Measurements from ENCODE around the gene USP7.

USP7 gene

DNA sequence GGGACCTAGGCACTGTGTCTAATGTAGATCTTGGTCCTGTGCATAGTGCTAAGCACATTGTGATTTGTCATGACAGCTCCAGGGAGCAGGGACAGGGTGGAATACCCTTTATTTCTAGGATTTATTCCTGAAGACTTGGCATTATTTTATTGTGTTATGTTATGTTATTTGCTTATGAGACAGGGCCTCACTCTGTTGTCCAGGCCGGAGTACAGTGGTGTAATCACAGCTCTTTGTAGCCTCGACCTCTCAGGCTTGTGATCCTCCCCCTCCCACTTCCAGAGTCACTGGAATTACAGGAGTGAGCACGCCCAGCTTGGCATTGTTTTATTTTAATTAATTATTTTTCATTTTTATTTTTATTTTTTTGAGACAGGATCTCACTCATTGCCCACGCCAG lies 40.5 kb upstream of the USP7 start:
- no peak overlapping the region for H3K4me3 ChIP-seq (ENCODE audit: low read length)
- TF ChIP-seq, protein P1, sequence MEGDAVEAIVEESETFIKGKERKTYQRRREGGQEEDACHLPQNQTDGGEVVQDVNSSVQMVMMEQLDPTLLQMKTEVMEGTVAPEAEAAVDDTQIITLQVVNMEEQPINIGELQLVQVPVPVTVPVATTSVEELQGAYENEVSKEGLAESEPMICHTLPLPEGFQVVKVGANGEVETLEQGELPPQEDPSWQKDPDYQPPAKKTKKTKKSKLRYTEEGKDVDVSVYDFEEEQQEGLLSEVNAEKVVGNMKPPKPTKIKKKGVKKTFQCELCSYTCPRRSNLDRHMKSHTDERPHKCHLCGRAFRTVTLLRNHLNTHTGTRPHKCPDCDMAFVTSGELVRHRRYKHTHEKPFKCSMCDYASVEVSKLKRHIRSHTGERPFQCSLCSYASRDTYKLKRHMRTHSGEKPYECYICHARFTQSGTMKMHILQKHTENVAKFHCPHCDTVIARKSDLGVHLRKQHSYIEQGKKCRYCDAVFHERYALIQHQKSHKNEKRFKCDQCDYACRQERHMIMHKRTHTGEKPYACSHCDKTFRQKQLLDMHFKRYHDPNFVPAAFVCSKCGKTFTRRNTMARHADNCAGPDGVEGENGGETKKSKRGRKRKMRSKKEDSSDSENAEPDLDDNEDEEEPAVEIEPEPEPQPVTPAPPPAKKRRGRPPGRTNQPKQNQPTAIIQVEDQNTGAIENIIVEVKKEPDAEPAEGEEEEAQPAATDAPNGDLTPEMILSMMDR (IDR thresholded peaks at IDR 0.05; ENCODE audit: insufficient read depth, low read depth, low read length, missing control alignments), result no peak
- DNase-seq (ENCODE audit: low read depth), result no peak

DNA sequence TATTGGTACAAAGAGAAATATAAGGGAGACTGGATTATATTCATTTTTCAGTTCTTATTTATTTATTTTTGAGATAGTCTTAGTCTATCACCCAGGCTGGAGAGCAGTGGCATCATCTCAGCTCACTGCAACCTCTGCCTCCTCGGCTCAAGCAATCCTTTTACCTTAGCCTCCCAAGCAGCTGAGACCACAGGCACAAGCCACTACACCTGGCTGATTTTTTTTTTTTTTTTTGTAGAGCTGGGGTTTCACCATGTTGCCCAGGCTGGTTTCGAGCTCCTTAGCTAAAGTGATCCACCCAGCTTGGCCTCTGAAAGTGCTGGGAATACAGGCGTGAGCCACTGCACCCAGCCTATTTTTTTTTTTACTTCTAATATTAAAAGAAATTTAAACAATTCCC lies 40.1 kb upstream of the USP7 start:
- TF ChIP-seq, protein P1 (IDR thresholded peaks at IDR 0.05; ENCODE audit: insufficient read depth, low read depth, low read length, missing control alignments), result no peak
- DNase-seq (ENCODE audit: low read depth), result no peak
- no peak overlapping the region for H3K4me3 ChIP-seq (ENCODE audit: low read length)

DNA sequence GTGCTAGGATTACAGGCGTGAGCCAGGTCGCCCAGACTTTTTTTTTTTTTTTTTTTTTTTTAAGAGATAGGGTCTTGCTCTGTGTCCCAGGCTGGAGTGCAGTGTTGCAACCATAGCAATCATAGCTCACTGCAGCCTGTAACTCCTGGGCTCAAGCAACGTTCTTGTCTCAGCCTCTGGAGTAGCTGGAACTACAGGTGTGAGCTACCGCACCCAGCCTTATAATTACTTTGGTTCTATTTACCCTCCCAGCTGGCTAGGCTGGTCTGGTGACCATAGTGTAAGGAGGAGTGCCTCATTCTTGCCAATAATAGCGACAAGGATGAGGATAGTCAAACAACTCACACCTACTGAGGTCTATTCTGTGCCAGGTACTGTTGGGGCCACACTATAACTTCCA lies 39.6 kb upstream of the USP7 start:
- TF ChIP-seq, protein P1 (IDR thresholded peaks at IDR 0.05; ENCODE audit: insufficient read depth, low read depth, low read length, missing control alignments), result no peak
- peak; percentile 70 for DNase-seq (ENCODE audit: low read depth)
- H3K4me3 ChIP-seq (ENCODE audit: low read length), result no peak overlapping the region

DNA sequence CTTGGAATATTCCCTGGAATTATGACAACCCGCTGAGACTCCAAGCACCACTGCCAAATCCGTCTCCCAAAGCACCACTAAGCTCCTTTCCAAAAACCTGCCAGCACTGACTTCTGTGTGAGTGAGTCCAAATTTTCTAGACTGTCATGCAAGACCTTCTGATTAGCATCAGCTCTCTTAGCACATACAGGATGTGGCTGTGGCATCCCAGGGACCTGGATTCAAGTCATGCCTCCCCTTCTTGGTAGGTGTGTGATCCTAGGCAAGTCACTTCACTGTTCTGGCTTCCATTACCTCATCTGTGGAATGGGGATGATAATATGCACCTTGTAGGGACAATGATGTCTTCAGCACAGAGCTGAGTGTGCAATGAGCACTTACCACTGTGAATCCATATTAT lies 38.3 kb upstream of the USP7 start:
- TF ChIP-seq, protein P1 (IDR thresholded peaks at IDR 0.05; ENCODE audit: insufficient read depth, low read depth, low read length, missing control alignments), result no peak
- no peak overlapping the region for H3K4me3 ChIP-seq (ENCODE audit: low read length)
- no peak for DNase-seq (ENCODE audit: low read depth)

DNA sequence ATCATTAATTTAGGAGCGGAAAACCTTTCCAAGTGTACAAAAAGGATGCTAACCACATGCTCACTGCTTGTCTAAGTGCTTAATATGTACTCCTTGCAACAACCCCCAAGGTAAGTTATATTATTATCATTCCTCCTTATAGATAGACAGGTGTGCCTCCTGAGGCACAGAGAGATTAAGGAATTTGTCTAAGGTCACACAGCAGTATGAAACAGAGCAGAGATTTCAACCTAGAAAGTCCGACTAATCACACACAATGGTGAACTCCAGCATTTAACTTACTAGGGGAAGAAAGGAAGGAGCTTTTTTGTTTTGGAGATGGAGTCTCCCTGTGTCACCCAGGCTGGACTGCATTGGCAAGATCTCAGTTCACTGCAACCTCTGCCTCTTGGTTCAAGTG lies 37.0 kb upstream of the USP7 start:
- H3K4me3 ChIP-seq (ENCODE audit: low read length), result no peak overlapping the region
- DNase-seq (ENCODE audit: low read depth), result no peak
- TF ChIP-seq, protein P1 (IDR thresholded peaks at IDR 0.05; ENCODE audit: insufficient read depth, low read depth, low read length, missing control alignments), result no peak

DNA sequence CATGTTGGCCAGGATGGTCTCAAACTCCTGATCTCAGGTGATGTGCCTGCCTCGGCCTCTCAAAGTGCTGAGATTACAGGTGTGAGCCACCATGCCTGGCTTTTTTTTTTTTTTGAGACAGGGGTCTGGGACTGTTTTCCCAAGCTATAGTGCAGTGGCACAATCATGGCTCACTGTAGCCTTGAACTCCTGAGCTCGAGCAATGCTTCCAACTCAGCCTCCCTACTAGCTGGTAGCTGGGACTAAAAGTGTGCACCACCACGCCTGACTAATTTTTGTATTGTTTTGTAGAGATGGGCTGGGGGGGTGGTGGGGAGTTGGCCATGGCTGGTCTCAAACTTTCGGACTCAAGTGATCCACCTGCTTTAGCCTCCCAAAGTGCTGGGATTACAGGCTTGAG lies 36.1 kb upstream of the USP7 start:
- no peak overlapping the region for H3K4me3 ChIP-seq (ENCODE audit: low read length)
- DNase-seq (ENCODE audit: low read depth), result no peak
- TF ChIP-seq, protein P1 (IDR thresholded peaks at IDR 0.05; ENCODE audit: insufficient read depth, low read depth, low read length, missing control alignments), result no peak

DNA sequence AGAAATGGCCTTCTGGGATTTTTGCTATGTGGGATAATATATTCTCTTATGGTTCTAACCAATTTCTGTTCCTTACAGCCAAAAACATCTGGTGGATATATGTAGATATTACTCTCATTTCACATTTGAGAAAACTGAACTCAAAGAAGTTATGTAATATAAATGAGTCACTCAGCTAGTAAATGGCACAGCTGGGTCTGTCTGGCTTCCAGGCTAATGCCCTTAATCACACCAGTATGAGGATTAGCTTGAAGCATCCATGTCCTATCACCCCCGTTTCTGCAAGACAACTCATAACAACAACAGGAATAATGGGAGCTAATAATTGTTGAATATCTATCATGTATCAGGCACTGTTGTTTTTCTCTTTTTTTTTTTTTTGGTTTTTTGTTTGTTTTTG lies 34.4 kb upstream of the USP7 start:
- peak; percentile 69 for DNase-seq (ENCODE audit: low read depth)
- TF ChIP-seq, protein P1 (IDR thresholded peaks at IDR 0.05; ENCODE audit: insufficient read depth, low read depth, low read length, missing control alignments), result no peak

More for the DNA sequence above, 34.4 kb upstream of the USP7 start:
- no peak overlapping the region for H3K4me3 ChIP-seq (ENCODE audit: low read length)
